Cerebellar cortex (tissue), 1 donor: ENCODE data around the gene RSPO4.
A peak's percentile ranks its signal among the peaks of the same experiment; 100 is the strongest.
"Not testable (repeated sequence)": the region's sequence is repeated elsewhere in the genome, so short reads cannot be mapped to it uniquely, and the experiment has no call there.

ENCODE experiments used
- DNase-seq: peaks from one replicate; pipeline ENCODE4 v3.0.0-alpha.2; 2015; ENCODE audit warnings: low spot score

Gene RSPO4

GRCh38 chr20:1003920-1004697, 2.0 kb upstream of the RSPO4 start:
- no peak for DNase-seq

GRCh38 chr20:1002682-1003561, 811 bp upstream of the RSPO4 start:
- DNase-seq, result no peak

GRCh38 chr20:1001116-1001515, 995 bp downstream of the RSPO4 start:
- DNase-seq, result no peak

GRCh38 chr20:998231-998830, 3.8 kb downstream of the RSPO4 start:
- DNase-seq, result no peak

GRCh38 chr20:997486-997885, 4.6 kb downstream of the RSPO4 start:
- no peak for DNase-seq

GRCh38 chr20:997016-997415, 5.1 kb downstream of the RSPO4 start:
- no peak for DNase-seq

GRCh38 chr20:995170-995569, 6.9 kb downstream of the RSPO4 start:
- DNase-seq, result no peak

GRCh38 chr20:992801-993535, 9.1 kb downstream of the RSPO4 start:
- DNase-seq, result no peak

GRCh38 chr20:991850-992249, 10.3 kb downstream of the RSPO4 start:
- no peak for DNase-seq

- no peak for DNase-seq
Measured at GRCh38 chr20:990293-990959, 11.7 kb downstream of the RSPO4 start.

GRCh38 chr20:988272-988671, 13.8 kb downstream of the RSPO4 start:
- DNase-seq, result no peak

GRCh38 chr20:987677-988076, 14.4 kb downstream of the RSPO4 start:
- no peak for DNase-seq

- no peak for DNase-seq
Measured at GRCh38 chr20:986733-987355, 15.3 kb downstream of the RSPO4 start.

GRCh38 chr20:984994-985393, 17.1 kb downstream of the RSPO4 start:
- DNase-seq, result not testable (repeated sequence)

GRCh38 chr20:982754-983153, 19.4 kb downstream of the RSPO4 start:
- DNase-seq, result no peak

GRCh38 chr20:977021-977420, 25.1 kb downstream of the RSPO4 start:
- DNase-seq, result no peak

GRCh38 chr20:976033-976432, 26.1 kb downstream of the RSPO4 start:
- DNase-seq, result no peak

- DNase-seq, result peak; percentile 12
Measured at GRCh38 chr20:973785-974194, 28.3 kb downstream of the RSPO4 start.

- DNase-seq, result no peak
Measured at GRCh38 chr20:972256-972655, 29.9 kb downstream of the RSPO4 start.

- DNase-seq, result no peak
Measured at GRCh38 chr20:971346-971745, 30.8 kb downstream of the RSPO4 start.

- DNase-seq, result no peak
Measured at GRCh38 chr20:969868-970267, 32.2 kb downstream of the RSPO4 start.
